GM21529 (cell line): ENCODE measurements around the gene DGKI.
"Not testable (repeated sequence)": the region's sequence is repeated elsewhere in the genome, so short reads cannot be mapped to it uniquely, and the experiment has no call there.

Experiments used
- ATAC-seq: cut with Tn5 transposase; IDR thresholded peaks from one replicate; pipeline ENCODE4 v1.9.1; 2021; ENCODE audit not compliant: unreplicated experiment

DGKI gene

GRCh38 chr7:137836541-137836940 lies 10.2 kb downstream of the DGKI start:
- ATAC-seq, result no peak

- no peak for ATAC-seq
Observed at GRCh38 chr7:137836113-137836509, 10.7 kb downstream of the DGKI start.

- ATAC-seq, result no peak
Observed at GRCh38 chr7:137835486-137836112, 11.2 kb downstream of the DGKI start.

GRCh38 chr7:137834552-137834951 lies 12.2 kb downstream of the DGKI start:
- no peak for ATAC-seq

- ATAC-seq, result not testable (repeated sequence)
Observed at GRCh38 chr7:137832990-137833389, 13.8 kb downstream of the DGKI start.

GRCh38 chr7:137832382-137832781 lies 14.4 kb downstream of the DGKI start:
- no peak for ATAC-seq

GRCh38 chr7:137831555-137831954 lies 15.2 kb downstream of the DGKI start:
- not testable (repeated sequence) for ATAC-seq

- no peak for ATAC-seq
Observed at GRCh38 chr7:137829337-137829992, 17.3 kb downstream of the DGKI start.

GRCh38 chr7:137828456-137828855 lies 18.3 kb downstream of the DGKI start:
- no peak for ATAC-seq

GRCh38 chr7:137825489-137825888 lies 21.3 kb downstream of the DGKI start:
- ATAC-seq, result no peak

- peak; percentile 70 for ATAC-seq
Observed at GRCh38 chr7:137820677-137821420, 25.9 kb downstream of the DGKI start.

GRCh38 chr7:137820156-137820555 lies 26.6 kb downstream of the DGKI start:
- peak; percentile 4 for ATAC-seq

GRCh38 chr7:137818036-137818435 lies 28.7 kb downstream of the DGKI start:
- ATAC-seq, result no peak

GRCh38 chr7:137816696-137817320 lies 30.0 kb downstream of the DGKI start:
- ATAC-seq, result no peak

- no peak for ATAC-seq
Observed at GRCh38 chr7:137813541-137813940, 33.2 kb downstream of the DGKI start.

- ATAC-seq, result no peak
Observed at GRCh38 chr7:137810248-137810647, 36.5 kb downstream of the DGKI start.

- no peak for ATAC-seq
Observed at GRCh38 chr7:137804836-137805235, 41.9 kb downstream of the DGKI start.

- no peak for ATAC-seq
Observed at GRCh38 chr7:137801491-137801890, 45.3 kb downstream of the DGKI start.

GRCh38 chr7:137801003-137801402 lies 45.8 kb downstream of the DGKI start:
- no peak for ATAC-seq

GRCh38 chr7:137798073-137798763 lies 48.6 kb downstream of the DGKI start:
- peak; percentile 98 for ATAC-seq

GRCh38 chr7:137795211-137795610 lies 51.6 kb downstream of the DGKI start:
- no peak for ATAC-seq
